ENCODE data around the gene KRTAP22-2. TPM values are rescaled to one million over a fixed set of nuclear protein-coding genes. Genes with fewer than 3 reads are reported as not detected.

The KRTAP22-2 gene
- total and polyA plus RNA-seq, 11 donors = not detected

DNA sequence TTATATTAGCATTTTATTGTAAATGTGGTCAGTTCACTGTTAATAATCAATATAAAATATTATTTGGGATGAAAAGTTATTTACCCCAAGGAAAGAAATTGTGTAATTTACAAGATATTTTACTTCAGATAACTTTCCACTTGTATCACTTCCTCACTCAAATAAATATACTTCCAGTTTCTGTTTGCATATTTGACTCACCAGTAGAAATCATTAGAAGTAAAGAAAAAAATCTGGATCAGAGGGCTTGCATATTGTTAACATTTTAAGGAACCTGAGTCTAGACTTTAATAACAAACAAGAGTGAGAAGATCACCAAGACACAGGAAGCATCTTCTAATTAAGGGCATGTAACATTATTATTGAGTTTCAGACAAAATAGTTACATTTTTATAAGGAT is 29.9 kb upstream of the KRTAP22-2 start:
- intact Hi-C loops (cut with DNase I) = no loop called here
- no peaks in the 10 kb centered on the region for H3K36me3 ChIP-seq
- H3K27ac ChIP-seq = no peak overlapping the region
- no peaks in the 10 kb centered on the region for H3K4me1 ChIP-seq
- no peaks in the 10 kb centered on the region for H3K27me3 ChIP-seq
- no peak for DNase-seq
- no peak for TF ChIP-seq POLR2A (IDR thresholded peaks at IDR 0.05)
- TF ChIP-seq, protein P1, sequence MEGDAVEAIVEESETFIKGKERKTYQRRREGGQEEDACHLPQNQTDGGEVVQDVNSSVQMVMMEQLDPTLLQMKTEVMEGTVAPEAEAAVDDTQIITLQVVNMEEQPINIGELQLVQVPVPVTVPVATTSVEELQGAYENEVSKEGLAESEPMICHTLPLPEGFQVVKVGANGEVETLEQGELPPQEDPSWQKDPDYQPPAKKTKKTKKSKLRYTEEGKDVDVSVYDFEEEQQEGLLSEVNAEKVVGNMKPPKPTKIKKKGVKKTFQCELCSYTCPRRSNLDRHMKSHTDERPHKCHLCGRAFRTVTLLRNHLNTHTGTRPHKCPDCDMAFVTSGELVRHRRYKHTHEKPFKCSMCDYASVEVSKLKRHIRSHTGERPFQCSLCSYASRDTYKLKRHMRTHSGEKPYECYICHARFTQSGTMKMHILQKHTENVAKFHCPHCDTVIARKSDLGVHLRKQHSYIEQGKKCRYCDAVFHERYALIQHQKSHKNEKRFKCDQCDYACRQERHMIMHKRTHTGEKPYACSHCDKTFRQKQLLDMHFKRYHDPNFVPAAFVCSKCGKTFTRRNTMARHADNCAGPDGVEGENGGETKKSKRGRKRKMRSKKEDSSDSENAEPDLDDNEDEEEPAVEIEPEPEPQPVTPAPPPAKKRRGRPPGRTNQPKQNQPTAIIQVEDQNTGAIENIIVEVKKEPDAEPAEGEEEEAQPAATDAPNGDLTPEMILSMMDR (IDR thresholded peaks at IDR 0.05) = no peak
- H3K9me3 ChIP-seq = no peaks in the 10 kb centered on the region
- no peak for ATAC-seq
- H3K4me3 ChIP-seq = no peak overlapping the region

- ATAC-seq = no peak
- Histone ChIP-seq H3K36me3 (no peaks in the 10 kb centered on the region), H3K9me3 (peaks cover 0 to 5% (median 0%) of the 10 kb centered on the region in 12 donors), H3K27me3 (no peaks in the 10 kb centered on the region), H3K4me1 (no peaks in the 10 kb centered on the region), H3K27ac (no peak within 1 kb of the TSS), H3K4me3 (no peak within 1 kb of the TSS)
- no peak for DNase-seq
- 90 to 97% (median 93%) methylated on average over 2 of the region's 2 CpGs for WGBS, 4 donors
- TF ChIP-seq, protein P1 (IDR thresholded peaks at IDR 0.05) = no peak
- TF ChIP-seq POLR2A (IDR thresholded peaks at IDR 0.05) = no peak
- intact Hi-C loops (cut with DNase I) = no loop called here
Observed at GRCh38 chr21:30616125-30616524, 25.9 kb upstream of the KRTAP22-2 start, which contains the start of gene KRTAP20-1. Gene KRTAP20-1 (plus strand): TSS chr21:30616425. CDS start chr21:30616455, 30 bp downstream.

- intact Hi-C loops (cut with DNase I) = no loop called here
- Histone ChIP-seq H3K36me3 (no peaks in the 10 kb centered on the region), H3K4me3 (no peak overlapping the region), H3K27me3 (no peaks in the 10 kb centered on the region), H3K27ac (no peak overlapping the region), H3K4me1 (no peaks in the 10 kb centered on the region), H3K9me3 (peaks cover 0 to 10% (median 0%) of the 10 kb centered on the region in 12 donors)
- ATAC-seq = no peak
- no peak for DNase-seq
- no peak for TF ChIP-seq POLR2A (IDR thresholded peaks at IDR 0.05)
- TF ChIP-seq, protein P1 (IDR thresholded peaks at IDR 0.05) = no peak
Observed at GRCh38 chr21:30615199-30615598, 25.0 kb upstream of the KRTAP22-2 start.

- intact Hi-C loops (cut with DNase I) = no loop called here
- no peak for TF ChIP-seq POLR2A (IDR thresholded peaks at IDR 0.05)
- TF ChIP-seq, protein P1 (IDR thresholded peaks at IDR 0.05) = no peak
- Histone ChIP-seq H3K4me1 (no peaks in the 10 kb centered on the region), H3K36me3 (no peaks in the 10 kb centered on the region), H3K27ac (no peak within 1 kb of the TSS), H3K4me3 (no peak within 1 kb of the TSS), H3K9me3 (peaks cover 0 to 10% (median 0%) of the 10 kb centered on the region in 12 donors), H3K27me3 (no peaks in the 10 kb centered on the region)
- ATAC-seq (no peak), DNase-seq (no peak)
- WGBS, 4 donors = 28 to 69% (median 50%) methylated on average over 1 to 2 of the region's 2 CpGs
Observed at GRCh38 chr21:30613836-30614235, 23.6 kb upstream of the KRTAP22-2 start, which contains the start of gene KRTAP6-1. Gene KRTAP6-1 (minus strand): TSS chr21:30613930. CDS start chr21:30613904, 26 bp downstream.

All from heart left ventricle (tissue), 16 donors.